Activated CD4-positive, alpha-beta T cell treated with anti-CD3 and anti-CD28 coated beads, Interleukin-2, amount 10 ng/mL, durations not matched to agents 7 days and 5 days (primary cell): ENCODE measurements around the gene CTU2. TPM values are rescaled to one million over a fixed set of nuclear protein-coding genes. Genes with fewer than 3 reads are reported as not detected.

Experiments
- CTCF ChIA-PET: fragments of 350-600 bp; sonication (Branson Sonifier 250); formaldehyde crosslinking; loops from one replicate; lab custom pipeline; 2021; ENCODE audit warnings: antibody characterized with exemption; lab: Charles Lee
- POLR2A ChIA-PET: fragments of 350-600 bp; sonication (Branson Sonifier 250); formaldehyde crosslinking; loops from one replicate; lab custom pipeline; 2021; ENCODE audit warnings: antibody characterized with exemption; lab: Charles Lee
- DNase-seq: peaks from one replicate; pipeline ENCODE4 v3.0.0-alpha.2; 2020
- H3K27ac Mint-ChIP-seq: one replicate; pipeline ENCODE4 v1.8.0; 2021; ENCODE audit warnings: mild to moderate bottlenecking, moderate library complexity, mixed read lengths
- H3K27me3 Mint-ChIP-seq: one replicate; pipeline ENCODE4 v1.8.0; 2021; ENCODE audit warnings: mixed read lengths
- H3K36me3 Mint-ChIP-seq: one replicate; pipeline ENCODE4 v1.8.0; 2021; ENCODE audit warnings: low read depth, mixed read lengths
- H3K4me1 Mint-ChIP-seq: one replicate; pipeline ENCODE4 v1.8.0; 2021; ENCODE audit warnings: mixed read lengths
- H3K4me3 Mint-ChIP-seq: one replicate; pipeline ENCODE4 v1.8.0; 2021; ENCODE audit warnings: mild to moderate bottlenecking, moderate library complexity, mixed read lengths
- H3K9me3 Mint-ChIP-seq: one replicate; pipeline ENCODE4 v1.8.0; 2021; ENCODE audit warnings: mixed read lengths
- total RNA-seq, 2 experiments: library from RNA; stranded (reverse); gene quantifications; one replicate each; pipeline ENCODE4 v1.2.3, GENCODE V29; 2021

CTU2 gene
- total RNA-seq, 2 experiments from 2014 or later = 20.5 to 27.2 TPM

- POLR2A ChIA-PET = no interaction called here
These were observed 15.8 kb downstream of the CTU2 start for GRCh38 chr16:88721815-88722755.

GRCh38 chr16:88722784-88723506 is 16.6 kb downstream of the CTU2 start:
- no peak overlapping the region for H3K27ac Mint-ChIP-seq
- no peaks in the 10 kb centered on the region for H3K27me3 Mint-ChIP-seq
- no peak overlapping the region for H3K4me3 Mint-ChIP-seq
- DNase-seq = no peak
- POLR2A ChIA-PET = no interaction called here
- no peaks in the 10 kb centered on the region for H3K4me1 Mint-ChIP-seq
- no peaks in the 10 kb centered on the region for H3K9me3 Mint-ChIP-seq
- H3K36me3 Mint-ChIP-seq = peaks cover 33% of the 10 kb centered on the region
- CTCF ChIA-PET = interaction anchor here (0.7 to 1.7 kb wide), 3 partner anchors 7 to 18 kb away, joined by 3 to 6 read pairs (median 3); no protein-coding TSS in a partner anchor

More at GRCh38 chr16:88721815-88722755, 15.8 kb downstream of the CTU2 start:
- DNase-seq = no peak
- H3K9me3 Mint-ChIP-seq = no peaks in the 10 kb centered on the region
- H3K36me3 Mint-ChIP-seq = peaks cover 31% of the 10 kb centered on the region
- CTCF ChIA-PET = interaction anchor here (0.5 to 1.7 kb wide), 4 partner anchors 7 to 77 kb away, joined by 3 to 7 read pairs (median 4); no protein-coding TSS in a partner anchor
- no peak overlapping the region for H3K27ac Mint-ChIP-seq
- no peak overlapping the region for H3K4me3 Mint-ChIP-seq
- no peaks in the 10 kb centered on the region for H3K27me3 Mint-ChIP-seq
- no peaks in the 10 kb centered on the region for H3K4me1 Mint-ChIP-seq

- Mint-ChIP-seq H3K4me1 (no peaks in the 10 kb centered on the region), H3K27me3 (no peaks in the 10 kb centered on the region), H3K36me3 (peaks cover 28% of the 10 kb centered on the region), H3K27ac (no peak overlapping the region), H3K4me3 (no peak overlapping the region), H3K9me3 (no peaks in the 10 kb centered on the region)
- ChIA-PET CTCF (interaction anchor here (0.7 to 1.7 kb wide), 3 partner anchors 8 to 19 kb away, joined by 3 to 6 read pairs (median 3); no protein-coding TSS in a partner anchor), POLR2A (no interaction called here)
- DNase-seq = no peak
These were observed 17.2 kb downstream of the CTU2 start for GRCh38 chr16:88723507-88723887.

DNA sequence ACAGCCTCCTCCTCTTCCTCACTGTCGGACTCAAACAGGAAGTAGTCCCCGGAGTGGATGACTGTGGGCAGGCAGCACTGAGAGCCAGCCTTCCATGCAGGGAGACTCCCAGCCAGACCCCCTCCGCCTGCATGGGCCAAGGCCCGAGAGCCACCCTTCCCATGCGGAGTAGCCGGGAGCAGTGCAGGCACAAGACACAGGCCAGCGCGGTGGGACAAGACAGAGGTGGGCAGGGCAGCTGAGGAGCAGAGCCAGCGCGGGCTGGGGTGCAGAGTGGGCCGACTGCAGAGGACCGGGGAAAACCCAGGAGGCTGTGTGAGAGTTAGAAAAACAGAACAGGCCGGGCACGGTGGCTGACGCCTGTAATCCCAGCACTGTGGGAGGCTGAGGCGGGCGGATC is 17.6 kb downstream of the CTU2 start:
- Mint-ChIP-seq H3K4me1 (no peaks in the 10 kb centered on the region), H3K27ac (no peak overlapping the region), H3K27me3 (no peaks in the 10 kb centered on the region), H3K9me3 (no peaks in the 10 kb centered on the region), H3K36me3 (peaks cover 27% of the 10 kb centered on the region), H3K4me3 (no peak overlapping the region)
- DNase-seq = no peak
- ChIA-PET POLR2A (no interaction called here), CTCF (interaction anchor here (1.2 to 1.7 kb wide), 2 partner anchors 8 to 13 kb away, joined by 3 to 6 read pairs; no protein-coding TSS in a partner anchor)

DNA sequence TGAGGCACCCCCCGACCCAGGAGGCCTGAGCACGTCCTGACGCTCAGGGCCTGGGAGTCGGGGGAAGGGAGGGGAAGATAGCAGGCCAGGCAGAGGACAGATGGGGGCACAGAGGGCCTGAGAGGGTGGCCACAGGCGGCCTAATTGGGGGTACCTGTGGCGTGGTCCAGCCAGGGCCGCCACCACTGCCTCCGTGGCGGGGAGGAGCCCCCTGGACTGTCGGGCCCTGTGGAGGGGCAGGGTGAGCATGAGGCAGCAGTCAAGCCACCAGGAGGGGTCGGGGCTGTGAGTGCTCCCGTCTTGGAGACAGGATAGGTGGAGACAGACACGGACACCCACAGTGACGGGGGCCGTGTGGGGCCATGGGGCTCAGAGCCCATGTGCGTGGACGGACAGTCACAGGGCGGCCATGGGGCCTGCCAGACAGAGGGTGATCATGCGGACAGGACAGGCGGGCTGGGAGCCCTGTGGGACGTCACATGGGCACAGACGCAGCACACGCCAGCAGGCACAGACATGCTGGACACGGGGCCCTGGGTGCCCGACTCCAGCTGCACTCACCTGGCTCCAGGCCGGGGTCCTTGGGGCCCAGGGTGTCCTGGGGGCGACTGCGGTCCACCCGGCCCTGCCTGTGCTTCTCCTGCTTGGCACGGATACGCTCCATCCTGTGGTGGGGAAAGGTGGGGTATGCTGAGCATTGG is 18.7 kb downstream of the CTU2 start:
- Mint-ChIP-seq H3K4me1 (no peaks in the 10 kb centered on the region), H3K36me3 (peaks cover 20% of the 10 kb centered on the region), H3K27me3 (no peaks in the 10 kb centered on the region), H3K4me3 (no peak overlapping the region), H3K9me3 (no peaks in the 10 kb centered on the region), H3K27ac (no peak overlapping the region)
- DNase-seq = no peak
- POLR2A ChIA-PET = no interaction called here
- CTCF ChIA-PET = interaction anchor here (0.6 to 1.4 kb wide), 3 partner anchors 11 to 20 kb away, joined by 3 read pairs; no protein-coding TSS in a partner anchor

- Mint-ChIP-seq H3K27ac (no peak overlapping the region), H3K4me1 (no peaks in the 10 kb centered on the region), H3K36me3 (peaks cover 14% of the 10 kb centered on the region), H3K9me3 (no peaks in the 10 kb centered on the region), H3K4me3 (no peak overlapping the region), H3K27me3 (no peaks in the 10 kb centered on the region)
- CTCF ChIA-PET = interaction anchor here (1.0 to 1.4 kb wide), 2 partner anchors 11 to 12 kb away, joined by 3 read pairs; no protein-coding TSS in a partner anchor
- POLR2A ChIA-PET = no interaction called here
- no peak for DNase-seq
These were observed 19.5 kb downstream of the CTU2 start for GRCh38 chr16:88725609-88726407.

DNA sequence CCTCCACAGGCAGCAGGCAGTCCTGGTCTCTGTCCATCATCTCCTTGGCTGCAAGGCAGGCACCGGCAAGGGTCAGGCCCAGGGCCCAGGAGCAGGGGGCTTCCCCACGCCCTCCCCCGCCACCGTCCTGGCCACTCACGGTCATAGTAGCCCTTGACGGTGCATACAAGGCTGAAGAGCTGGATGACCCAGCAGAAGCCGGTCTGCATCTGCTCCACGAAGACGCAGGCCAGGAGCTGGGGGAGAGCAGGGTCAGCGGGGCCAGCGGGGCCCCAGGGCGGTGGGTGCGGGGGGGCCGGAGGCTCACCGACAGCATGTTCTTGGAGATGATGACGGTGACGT is 20.1 kb downstream of the CTU2 start:
- Mint-ChIP-seq H3K27me3 (no peaks in the 10 kb centered on the region), H3K27ac (no peak overlapping the region), H3K36me3 (peaks cover 20% of the 10 kb centered on the region), H3K4me3 (no peak overlapping the region), H3K9me3 (no peaks in the 10 kb centered on the region), H3K4me1 (peaks cover 5% of the 10 kb centered on the region)
- no peak for DNase-seq
- ChIA-PET CTCF (interaction anchor here (1.0 to 1.4 kb wide), 2 partner anchors 10 to 11 kb away, joined by 3 read pairs; no protein-coding TSS in a partner anchor), POLR2A (no interaction called here)

GRCh38 chr16:88726981-88727380 is 20.7 kb downstream of the CTU2 start:
- no peaks in the 10 kb centered on the region for H3K9me3 Mint-ChIP-seq
- DNase-seq = no peak
- H3K4me1 Mint-ChIP-seq = peaks cover 5% of the 10 kb centered on the region
- H3K27ac Mint-ChIP-seq = no peak overlapping the region
- ChIA-PET POLR2A (no interaction called here), CTCF (no interaction called here)
- H3K27me3 Mint-ChIP-seq = no peaks in the 10 kb centered on the region
- H3K36me3 Mint-ChIP-seq = peaks cover 23% of the 10 kb centered on the region
- no peak overlapping the region for H3K4me3 Mint-ChIP-seq

DNA sequence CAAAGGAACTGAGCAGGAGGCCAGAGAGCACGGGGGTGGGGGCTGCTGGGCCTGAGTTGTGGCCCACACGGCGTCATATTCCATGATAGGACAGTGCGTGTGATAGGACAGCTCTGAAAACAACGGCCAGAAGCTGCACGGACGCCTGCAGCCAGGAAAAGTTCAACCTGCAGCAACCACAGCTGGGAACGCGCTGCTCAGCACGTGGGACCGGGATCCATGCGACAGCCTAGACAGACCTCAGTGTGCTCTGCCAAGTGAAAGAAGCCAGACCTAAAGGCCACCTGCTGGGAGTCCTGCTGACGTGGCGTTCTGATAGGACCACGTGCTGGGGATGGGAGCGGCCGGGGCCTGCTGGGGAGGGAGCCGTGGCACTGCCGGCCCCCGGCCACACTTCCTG is 21.6 kb downstream of the CTU2 start:
- H3K27ac Mint-ChIP-seq = no peak overlapping the region
- CTCF ChIA-PET = no interaction called here
- no peaks in the 10 kb centered on the region for H3K9me3 Mint-ChIP-seq
- no peak overlapping the region for H3K4me3 Mint-ChIP-seq
- POLR2A ChIA-PET = no interaction called here
- DNase-seq = no peak
- H3K27me3 Mint-ChIP-seq = no peaks in the 10 kb centered on the region
- H3K36me3 Mint-ChIP-seq = peaks cover 19% of the 10 kb centered on the region
- peaks cover 5% of the 10 kb centered on the region for H3K4me1 Mint-ChIP-seq

DNA sequence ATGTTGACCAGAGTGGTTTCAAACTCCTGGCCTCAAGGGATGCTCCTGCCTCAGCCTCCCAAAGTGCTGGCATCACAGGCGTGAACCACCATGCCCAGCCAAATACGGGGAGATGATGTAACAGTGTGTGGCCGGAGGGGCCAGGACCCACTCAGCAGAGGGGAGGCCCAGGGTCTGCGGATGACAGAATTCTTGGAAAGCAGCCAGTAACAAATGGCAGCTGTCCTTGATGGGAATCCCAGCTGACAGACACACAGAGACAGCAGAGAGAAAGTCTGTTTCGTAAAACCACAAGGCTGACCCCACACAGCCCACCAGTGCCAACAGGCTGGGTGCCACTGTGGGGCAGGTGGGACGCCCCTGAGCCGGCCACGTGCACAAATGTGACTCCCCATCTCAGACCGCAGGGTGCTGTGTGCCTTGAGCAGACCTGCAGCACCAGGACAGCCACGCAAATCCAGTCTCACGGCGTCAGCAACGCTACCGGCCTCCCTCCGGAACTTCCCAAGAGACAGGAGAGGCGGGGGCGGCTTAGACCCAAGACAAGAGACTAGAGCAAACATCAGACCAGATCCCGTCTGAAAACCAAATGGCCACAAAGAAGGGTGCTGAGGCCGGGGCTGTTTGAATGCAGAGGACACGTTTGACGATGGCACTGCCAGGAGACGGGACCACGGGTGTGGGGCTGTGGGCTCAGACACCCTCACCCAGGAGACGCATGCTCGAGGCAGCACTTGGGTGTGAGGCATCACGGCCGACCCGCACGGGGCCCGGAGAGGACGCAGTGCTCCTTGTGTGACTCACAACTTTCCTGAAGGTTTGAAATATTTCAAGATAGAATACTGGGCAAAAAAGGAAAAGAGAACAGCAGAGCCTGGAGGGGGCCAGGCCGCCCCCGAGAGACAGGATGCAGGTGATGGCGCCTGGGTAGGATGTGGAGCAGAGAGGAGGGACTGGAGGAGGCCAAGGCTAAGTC is 24.6 kb downstream of the CTU2 start:
- no peaks in the 10 kb centered on the region for H3K9me3 Mint-ChIP-seq
- H3K4me3 Mint-ChIP-seq = no peak overlapping the region
- ChIA-PET POLR2A (no interaction called here), CTCF (no interaction called here)
- peaks cover 5% of the 10 kb centered on the region for H3K4me1 Mint-ChIP-seq
- no peak overlapping the region for H3K27ac Mint-ChIP-seq
- H3K27me3 Mint-ChIP-seq = no peaks in the 10 kb centered on the region
- H3K36me3 Mint-ChIP-seq = peaks cover 15% of the 10 kb centered on the region
- no peak for DNase-seq

- ChIA-PET CTCF (no interaction called here), POLR2A (no interaction called here)
- no peak overlapping the region for H3K27ac Mint-ChIP-seq
- no peaks in the 10 kb centered on the region for H3K27me3 Mint-ChIP-seq
- H3K36me3 Mint-ChIP-seq = peaks cover 17% of the 10 kb centered on the region
- no peak overlapping the region for H3K4me3 Mint-ChIP-seq
- DNase-seq = no peak
- peaks cover 5% of the 10 kb centered on the region for H3K4me1 Mint-ChIP-seq
- no peaks in the 10 kb centered on the region for H3K9me3 Mint-ChIP-seq
These were observed 25.4 kb downstream of the CTU2 start for GRCh38 chr16:88731699-88732098.
